ENCODE results near the gene ZNF628. TPM values are rescaled to one million over a fixed set of nuclear protein-coding genes. Genes with fewer than 3 reads are reported as not detected.

Gene ZNF628
- total RNA-seq, 1 experiment from 2014 or later, result 21.7 TPM

DNA sequence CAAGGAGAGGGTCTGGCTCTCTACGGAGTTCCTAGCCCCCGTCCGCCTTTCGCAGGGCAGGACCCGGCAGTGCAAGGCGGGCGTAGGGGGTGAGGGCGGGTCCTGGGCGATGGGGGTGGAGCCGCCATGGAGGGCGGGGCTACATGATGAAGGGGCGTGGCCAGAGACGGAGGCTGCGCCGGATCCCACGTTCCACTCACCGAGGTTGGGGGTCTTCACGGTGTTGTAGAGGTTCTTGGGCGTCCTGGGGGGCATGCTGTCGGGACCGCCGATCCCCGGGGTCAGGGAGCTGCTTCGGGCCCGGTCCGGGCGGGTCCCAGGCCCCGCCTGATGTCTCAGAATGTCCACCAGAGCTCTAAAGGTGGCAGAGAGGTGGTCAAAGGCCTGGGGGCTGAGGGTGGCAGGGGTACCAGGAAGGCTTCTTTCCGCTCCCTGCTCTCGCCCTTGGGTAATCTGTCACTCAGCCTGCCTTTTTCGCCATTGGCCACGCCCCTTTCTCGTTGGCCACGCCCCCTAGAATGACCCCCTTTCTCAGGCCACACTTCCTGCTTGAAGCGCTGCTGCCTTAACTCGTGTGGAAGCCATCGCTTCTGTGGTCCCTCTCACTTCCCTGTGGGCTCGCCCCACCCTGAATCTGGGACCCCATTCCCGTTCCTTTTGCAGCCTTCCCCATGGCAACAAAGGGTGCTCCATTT is 35.9 kb upstream of the ZNF628 start:
- ChIA-PET CTCF (no interaction called here), POLR2A (no interaction called here)
- intact Hi-C loops (cut with micrococcal nuclease; ENCODE audit: unreplicated experiment), result no loop called here
- Histone ChIP-seq H3K27me3 (ENCODE audit: control insufficient read depth, insufficient read depth, low read length) (peaks cover 21% of the 10 kb centered on the region), H3K27ac (ENCODE audit: low read length) (no peak overlapping the region), H3K36me3 (ENCODE audit: control insufficient read depth, insufficient read depth, low read length) (no peaks in the 10 kb centered on the region), H3K4me3 (ENCODE audit: low read depth in 2 of 2, low read length in 2 of 2) (peak overlapping the region in 1 of 2 experiments; percentile 19; a peak in 1 of 4 replicates), H3K9me3 (ENCODE audit: control insufficient read depth, insufficient read depth, low read depth, low read length) (no peaks in the 10 kb centered on the region), H3K4me1 (ENCODE audit: control insufficient read depth, insufficient read depth, low read length) (peaks cover 5% of the 10 kb centered on the region; the same call in 1 of the 2 replicates)
- in situ Hi-C loops (cut with HindIII; ENCODE audit: low pct_unique_long_range_greater_than_20kb, low sequenced_read_pairs), result no loop called here
- DNase-seq (ENCODE audit: low read depth, low spot score) (no peak), ATAC-seq (no peak)
- BruUV-seq (replicated peaks), result no TSS peak
- TF ChIP-seq POLR2AphosphoS5 (IDR thresholded peaks at IDR 0.05; ENCODE audit: low read depth, low read length) (no peak), SIN3A (IDR thresholded peaks at IDR 0.05; ENCODE audit: borderline replicate concordance, insufficient read depth, low read depth, low read length) (no peak), TCF7L2 (IDR thresholded peaks at IDR 0.05; ENCODE audit: low read depth, low read length) (no peak)
- TF ChIP-seq, protein P1, sequence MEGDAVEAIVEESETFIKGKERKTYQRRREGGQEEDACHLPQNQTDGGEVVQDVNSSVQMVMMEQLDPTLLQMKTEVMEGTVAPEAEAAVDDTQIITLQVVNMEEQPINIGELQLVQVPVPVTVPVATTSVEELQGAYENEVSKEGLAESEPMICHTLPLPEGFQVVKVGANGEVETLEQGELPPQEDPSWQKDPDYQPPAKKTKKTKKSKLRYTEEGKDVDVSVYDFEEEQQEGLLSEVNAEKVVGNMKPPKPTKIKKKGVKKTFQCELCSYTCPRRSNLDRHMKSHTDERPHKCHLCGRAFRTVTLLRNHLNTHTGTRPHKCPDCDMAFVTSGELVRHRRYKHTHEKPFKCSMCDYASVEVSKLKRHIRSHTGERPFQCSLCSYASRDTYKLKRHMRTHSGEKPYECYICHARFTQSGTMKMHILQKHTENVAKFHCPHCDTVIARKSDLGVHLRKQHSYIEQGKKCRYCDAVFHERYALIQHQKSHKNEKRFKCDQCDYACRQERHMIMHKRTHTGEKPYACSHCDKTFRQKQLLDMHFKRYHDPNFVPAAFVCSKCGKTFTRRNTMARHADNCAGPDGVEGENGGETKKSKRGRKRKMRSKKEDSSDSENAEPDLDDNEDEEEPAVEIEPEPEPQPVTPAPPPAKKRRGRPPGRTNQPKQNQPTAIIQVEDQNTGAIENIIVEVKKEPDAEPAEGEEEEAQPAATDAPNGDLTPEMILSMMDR (IDR thresholded peaks at IDR 0.05), result no peak
- TF ChIP-seq, protein P2, sequence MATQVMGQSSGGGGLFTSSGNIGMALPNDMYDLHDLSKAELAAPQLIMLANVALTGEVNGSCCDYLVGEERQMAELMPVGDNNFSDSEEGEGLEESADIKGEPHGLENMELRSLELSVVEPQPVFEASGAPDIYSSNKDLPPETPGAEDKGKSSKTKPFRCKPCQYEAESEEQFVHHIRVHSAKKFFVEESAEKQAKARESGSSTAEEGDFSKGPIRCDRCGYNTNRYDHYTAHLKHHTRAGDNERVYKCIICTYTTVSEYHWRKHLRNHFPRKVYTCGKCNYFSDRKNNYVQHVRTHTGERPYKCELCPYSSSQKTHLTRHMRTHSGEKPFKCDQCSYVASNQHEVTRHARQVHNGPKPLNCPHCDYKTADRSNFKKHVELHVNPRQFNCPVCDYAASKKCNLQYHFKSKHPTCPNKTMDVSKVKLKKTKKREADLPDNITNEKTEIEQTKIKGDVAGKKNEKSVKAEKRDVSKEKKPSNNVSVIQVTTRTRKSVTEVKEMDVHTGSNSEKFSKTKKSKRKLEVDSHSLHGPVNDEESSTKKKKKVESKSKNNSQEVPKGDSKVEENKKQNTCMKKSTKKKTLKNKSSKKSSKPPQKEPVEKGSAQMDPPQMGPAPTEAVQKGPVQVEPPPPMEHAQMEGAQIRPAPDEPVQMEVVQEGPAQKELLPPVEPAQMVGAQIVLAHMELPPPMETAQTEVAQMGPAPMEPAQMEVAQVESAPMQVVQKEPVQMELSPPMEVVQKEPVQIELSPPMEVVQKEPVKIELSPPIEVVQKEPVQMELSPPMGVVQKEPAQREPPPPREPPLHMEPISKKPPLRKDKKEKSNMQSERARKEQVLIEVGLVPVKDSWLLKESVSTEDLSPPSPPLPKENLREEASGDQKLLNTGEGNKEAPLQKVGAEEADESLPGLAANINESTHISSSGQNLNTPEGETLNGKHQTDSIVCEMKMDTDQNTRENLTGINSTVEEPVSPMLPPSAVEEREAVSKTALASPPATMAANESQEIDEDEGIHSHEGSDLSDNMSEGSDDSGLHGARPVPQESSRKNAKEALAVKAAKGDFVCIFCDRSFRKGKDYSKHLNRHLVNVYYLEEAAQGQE (IDR thresholded peaks at IDR 0.05; ENCODE audit: insufficient read depth in 1 of 2, low read depth in 2 of 2, low read length in 1 of 2), result no peak

DNA sequence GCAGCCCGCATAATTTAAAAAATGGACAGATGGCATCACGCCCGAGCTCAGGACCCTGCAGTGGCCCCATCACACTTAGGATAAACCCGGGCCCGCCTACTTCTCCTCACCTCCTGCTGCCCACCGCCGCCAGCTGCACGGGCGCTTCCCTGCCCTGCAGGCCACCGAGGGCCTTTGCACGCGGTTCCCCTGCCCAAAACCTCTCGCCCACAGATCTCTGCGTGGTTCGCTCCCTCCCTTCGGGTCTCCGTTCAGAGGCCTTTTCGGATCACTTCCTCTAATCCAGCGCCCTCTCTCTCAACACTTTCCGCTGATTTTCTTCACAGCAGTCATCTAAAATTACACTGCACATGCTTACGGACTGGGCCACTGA is 35.1 kb upstream of the ZNF628 start:
- Histone ChIP-seq H3K27me3 (ENCODE audit: control insufficient read depth, insufficient read depth, low read length) (peaks cover 21% of the 10 kb centered on the region), H3K36me3 (ENCODE audit: control insufficient read depth, insufficient read depth, low read length) (no peaks in the 10 kb centered on the region), H3K4me1 (ENCODE audit: control insufficient read depth, insufficient read depth, low read length) (peaks cover 5% of the 10 kb centered on the region; the same call in 1 of the 2 replicates), H3K9me3 (ENCODE audit: control insufficient read depth, insufficient read depth, low read depth, low read length) (no peaks in the 10 kb centered on the region), H3K4me3 (ENCODE audit: low read depth in 2 of 2, low read length in 2 of 2) (no peak overlapping the region), H3K27ac (ENCODE audit: low read length) (no peak overlapping the region)
- no peak for ATAC-seq
- TF ChIP-seq, protein P1 (IDR thresholded peaks at IDR 0.05), result no peak
- no peak for TF ChIP-seq POLR2AphosphoS5 (IDR thresholded peaks at IDR 0.05; ENCODE audit: low read depth, low read length)
- TF ChIP-seq, protein P2 (IDR thresholded peaks at IDR 0.05; ENCODE audit: insufficient read depth in 1 of 2, low read depth in 2 of 2, low read length in 1 of 2), result no peak
- no peak for TF ChIP-seq SIN3A (IDR thresholded peaks at IDR 0.05; ENCODE audit: borderline replicate concordance, insufficient read depth, low read depth, low read length)
- no peak for TF ChIP-seq TCF7L2 (IDR thresholded peaks at IDR 0.05; ENCODE audit: low read depth, low read length)
- intact Hi-C loops (cut with micrococcal nuclease; ENCODE audit: unreplicated experiment), result no loop called here
- CTCF ChIA-PET, result no interaction called here
- no peak for DNase-seq (ENCODE audit: low read depth, low spot score)
- BruUV-seq (replicated peaks), result no TSS peak
- in situ Hi-C loops (cut with HindIII; ENCODE audit: low pct_unique_long_range_greater_than_20kb, low sequenced_read_pairs), result no loop called here
- POLR2A ChIA-PET, result no interaction called here
